ENCODE measurements around the gene CASP10. TPM values are rescaled to one million over a fixed set of nuclear protein-coding genes. Genes with fewer than 3 reads are reported as not detected.

The CASP10 gene
- total and polyA plus RNA-seq, 2 of the 8 experiments (the other 6 are each of a cell fraction or from before 2014, with no cell fraction given): 2.3 to 4.0 TPM

DNA sequence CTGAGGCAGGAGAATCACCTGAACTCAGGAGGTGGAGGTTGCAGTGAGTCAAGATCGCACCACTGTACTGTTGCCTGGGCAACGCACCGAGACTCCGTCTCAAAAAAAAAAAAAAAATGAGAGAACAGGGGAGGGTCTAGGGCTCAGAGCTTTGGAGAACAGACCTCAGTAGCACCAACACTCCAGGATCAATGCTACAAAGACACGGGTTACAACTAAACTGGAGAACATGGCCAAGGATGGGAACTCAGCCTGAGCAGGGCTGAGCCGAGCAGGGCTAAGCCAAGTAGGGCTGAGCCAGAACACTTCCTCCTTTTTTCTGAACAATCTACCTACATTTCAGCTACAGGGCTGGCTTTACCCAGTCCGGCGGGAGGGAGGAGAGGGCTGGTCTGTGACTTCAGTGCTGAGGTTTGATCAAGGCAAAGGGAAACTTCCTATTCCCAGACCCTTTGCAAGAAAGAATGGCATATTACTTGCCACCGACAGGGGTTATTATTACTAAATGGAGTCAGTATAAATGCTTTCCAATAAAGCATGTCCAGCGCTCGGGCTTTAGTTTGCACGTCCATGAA, 74.5 kb downstream of the CASP10 start (continued):
- no peak for TF ChIP-seq CHD2 (IDR thresholded peaks at IDR 0.05; ENCODE audit: low read length)

Measured in H1 (cell line).